ENCODE results near the gene NPFFR1. TPM values are rescaled to one million over a fixed set of nuclear protein-coding genes. Genes with fewer than 3 reads are reported as not detected.

The NPFFR1 gene
- total RNA-seq, 1 experiment from 2014 or later = 0.05 TPM

DNA sequence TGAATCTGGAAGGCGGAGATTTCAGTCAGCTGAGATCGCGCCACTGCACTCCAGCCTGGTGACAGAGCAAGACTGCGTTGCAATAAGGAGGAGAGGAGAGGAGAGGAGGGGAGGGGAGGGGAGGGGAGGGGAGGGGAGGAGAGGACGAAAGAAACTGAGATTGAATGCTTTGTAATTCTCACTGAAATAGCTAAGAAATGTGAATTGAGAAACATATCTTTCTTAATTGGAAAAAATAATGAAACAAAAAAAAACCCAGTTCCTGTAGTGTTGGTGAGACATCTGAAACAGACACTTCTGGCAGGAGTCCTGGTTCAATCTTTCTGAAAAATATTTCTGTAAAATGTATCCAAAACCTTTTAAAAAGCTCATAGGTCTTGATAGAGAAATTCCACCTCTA is 77.0 kb downstream of the NPFFR1 start:
- Histone ChIP-seq H3K9me3 (ENCODE audit: control insufficient read depth, insufficient read depth, low read depth, low read length) (no peaks in the 10 kb centered on the region), H3K27me3 (ENCODE audit: control insufficient read depth, insufficient read depth, low read length) (no peaks in the 10 kb centered on the region), H3K4me1 (ENCODE audit: control insufficient read depth, insufficient read depth, low read length) (no peaks in the 10 kb centered on the region), H3K4me3 (ENCODE audit: low read depth in 2 of 2, low read length in 2 of 2) (no peak overlapping the region), H3K36me3 (ENCODE audit: control insufficient read depth, insufficient read depth, low read length) (peaks cover 38% of the 10 kb centered on the region), H3K27ac (ENCODE audit: low read length) (no peak overlapping the region)
- no TSS peak for BruUV-seq (replicated peaks)
- DNase-seq (ENCODE audit: low read depth, low spot score) = no peak
- POLR2A ChIA-PET = interaction anchor here (0.7 kb wide), 1 partner anchor 127 kb away, joined by 6 read pairs; no protein-coding TSS in a partner anchor
- intact Hi-C loops (cut with micrococcal nuclease; ENCODE audit: unreplicated experiment) (no loop called here), in situ Hi-C loops (cut with HindIII; ENCODE audit: low pct_unique_long_range_greater_than_20kb, low sequenced_read_pairs) (no loop called here)
- TF ChIP-seq SIN3A (IDR thresholded peaks at IDR 0.05; ENCODE audit: borderline replicate concordance, insufficient read depth, low read depth, low read length) (no peak), POLR2AphosphoS5 (IDR thresholded peaks at IDR 0.05; ENCODE audit: low read depth, low read length) (no peak), CTCF (IDR thresholded peaks at IDR 0.05) (no peak), TCF7L2 (IDR thresholded peaks at IDR 0.05; ENCODE audit: low read depth, low read length) (no peak)
- TF ChIP-seq, protein P1, sequence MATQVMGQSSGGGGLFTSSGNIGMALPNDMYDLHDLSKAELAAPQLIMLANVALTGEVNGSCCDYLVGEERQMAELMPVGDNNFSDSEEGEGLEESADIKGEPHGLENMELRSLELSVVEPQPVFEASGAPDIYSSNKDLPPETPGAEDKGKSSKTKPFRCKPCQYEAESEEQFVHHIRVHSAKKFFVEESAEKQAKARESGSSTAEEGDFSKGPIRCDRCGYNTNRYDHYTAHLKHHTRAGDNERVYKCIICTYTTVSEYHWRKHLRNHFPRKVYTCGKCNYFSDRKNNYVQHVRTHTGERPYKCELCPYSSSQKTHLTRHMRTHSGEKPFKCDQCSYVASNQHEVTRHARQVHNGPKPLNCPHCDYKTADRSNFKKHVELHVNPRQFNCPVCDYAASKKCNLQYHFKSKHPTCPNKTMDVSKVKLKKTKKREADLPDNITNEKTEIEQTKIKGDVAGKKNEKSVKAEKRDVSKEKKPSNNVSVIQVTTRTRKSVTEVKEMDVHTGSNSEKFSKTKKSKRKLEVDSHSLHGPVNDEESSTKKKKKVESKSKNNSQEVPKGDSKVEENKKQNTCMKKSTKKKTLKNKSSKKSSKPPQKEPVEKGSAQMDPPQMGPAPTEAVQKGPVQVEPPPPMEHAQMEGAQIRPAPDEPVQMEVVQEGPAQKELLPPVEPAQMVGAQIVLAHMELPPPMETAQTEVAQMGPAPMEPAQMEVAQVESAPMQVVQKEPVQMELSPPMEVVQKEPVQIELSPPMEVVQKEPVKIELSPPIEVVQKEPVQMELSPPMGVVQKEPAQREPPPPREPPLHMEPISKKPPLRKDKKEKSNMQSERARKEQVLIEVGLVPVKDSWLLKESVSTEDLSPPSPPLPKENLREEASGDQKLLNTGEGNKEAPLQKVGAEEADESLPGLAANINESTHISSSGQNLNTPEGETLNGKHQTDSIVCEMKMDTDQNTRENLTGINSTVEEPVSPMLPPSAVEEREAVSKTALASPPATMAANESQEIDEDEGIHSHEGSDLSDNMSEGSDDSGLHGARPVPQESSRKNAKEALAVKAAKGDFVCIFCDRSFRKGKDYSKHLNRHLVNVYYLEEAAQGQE (IDR thresholded peaks at IDR 0.05; ENCODE audit: insufficient read depth in 1 of 2, low read depth in 2 of 2, low read length in 1 of 2) = no peak
- ATAC-seq = no peak
- CTCF ChIA-PET = no interaction called here

GRCh38 chr10:70201105-70201504 is 82.7 kb downstream of the NPFFR1 start:
- no peak for DNase-seq (ENCODE audit: low read depth, low spot score)
- in situ Hi-C loops (cut with HindIII; ENCODE audit: low pct_unique_long_range_greater_than_20kb, low sequenced_read_pairs) (no loop called here), intact Hi-C loops (cut with micrococcal nuclease; ENCODE audit: unreplicated experiment) (no loop called here)
- Histone ChIP-seq H3K4me1 (ENCODE audit: control insufficient read depth, insufficient read depth, low read length) (no peaks in the 10 kb centered on the region), H3K27ac (ENCODE audit: low read length) (no peak overlapping the region), H3K36me3 (ENCODE audit: control insufficient read depth, insufficient read depth, low read length) (peaks cover 25% of the 10 kb centered on the region), H3K27me3 (ENCODE audit: control insufficient read depth, insufficient read depth, low read length) (no peaks in the 10 kb centered on the region), H3K9me3 (ENCODE audit: control insufficient read depth, insufficient read depth, low read depth, low read length) (no peaks in the 10 kb centered on the region), H3K4me3 (ENCODE audit: low read depth in 2 of 2, low read length in 2 of 2) (no peak overlapping the region)
- ChIA-PET CTCF (no interaction called here), POLR2A (no interaction called here)
- TF ChIP-seq SIN3A (IDR thresholded peaks at IDR 0.05; ENCODE audit: borderline replicate concordance, insufficient read depth, low read depth, low read length) (no peak), TCF7L2 (IDR thresholded peaks at IDR 0.05; ENCODE audit: low read depth, low read length) (no peak), CTCF (IDR thresholded peaks at IDR 0.05) (no peak), POLR2AphosphoS5 (IDR thresholded peaks at IDR 0.05; ENCODE audit: low read depth, low read length) (no peak)
- TF ChIP-seq, protein P1 (IDR thresholded peaks at IDR 0.05; ENCODE audit: insufficient read depth in 1 of 2, low read depth in 2 of 2, low read length in 1 of 2) = no peak
- ATAC-seq = no peak
- no TSS peak for BruUV-seq (replicated peaks)

Measured in Panc1 (cell line).